ENCODE results near the gene KLF2. TPM values are rescaled to one million over a fixed set of nuclear protein-coding genes. Genes with fewer than 3 reads are reported as not detected.
"Not testable (repeated sequence)": the region's sequence is repeated elsewhere in the genome, so short reads cannot be mapped to it uniquely, and the experiment has no call there.

KLF2 gene
- 1 to 10 TPM; 3.4 to 6.7 TPM for total RNA-seq

- peaks cover 0 to 11% of the 10 kb centered on the region in 2 donors for H3K27me3 Mint-ChIP-seq
- peak; percentile 93 for DNase-seq (ENCODE audit: low spot score)
Measured at GRCh38 chr19:16324384-16325160, at the start of gene KLF2. Gene KLF2 (plus strand): TSS chr19:16324826. CDS start chr19:16324924, 98 bp downstream.

GRCh38 chr19:16280306-16280705 is 44.3 kb upstream of the KLF2 start:
- ATAC-seq (no peak), DNase-seq (ENCODE audit: low spot score) (no peak)
- Mint-ChIP-seq H3K27ac (no peak overlapping the region), H3K27me3 (peaks cover 14 to 17% of the 10 kb centered on the region in 2 donors), H3K36me3 (no peaks in the 10 kb centered on the region), H3K4me1 (ENCODE audit: low read depth in 2 of 2) (peaks cover 3 to 15% of the 10 kb centered on the region in 2 donors), H3K4me3 (no peak overlapping the region), H3K9me3 (no peaks in the 10 kb centered on the region)

More at GRCh38 chr19:16324384-16325160, at the start of gene KLF2:
- no peaks in the 10 kb centered on the region for H3K9me3 Mint-ChIP-seq
- peaks cover 26 to 28% of the 10 kb centered on the region in 2 donors for H3K4me1 Mint-ChIP-seq (ENCODE audit: low read depth in 2 of 2)
- no peaks in the 10 kb centered on the region for H3K36me3 Mint-ChIP-seq
- peak within 1 kb of the TSS; percentile 79 for H3K4me3 Mint-ChIP-seq
- peak; percentile 89 to 91 for ATAC-seq
- H3K27ac Mint-ChIP-seq: no peak within 1 kb of the TSS

GRCh38 chr19:16281743-16282142 is 42.9 kb upstream of the KLF2 start:
- H3K27ac Mint-ChIP-seq: no peak overlapping the region
- H3K4me1 Mint-ChIP-seq (ENCODE audit: low read depth in 2 of 2): peaks cover 5 to 18% of the 10 kb centered on the region in 2 donors
- no peaks in the 10 kb centered on the region for H3K9me3 Mint-ChIP-seq
- H3K4me3 Mint-ChIP-seq: no peak overlapping the region
- H3K36me3 Mint-ChIP-seq: no peaks in the 10 kb centered on the region
- ATAC-seq: no peak
- peaks cover 16 to 23% of the 10 kb centered on the region in 2 donors for H3K27me3 Mint-ChIP-seq
- DNase-seq (ENCODE audit: low spot score): no peak

- ATAC-seq: peak; percentile 46 to 59
- peaks cover 21 to 30% of the 10 kb centered on the region in 2 donors for H3K27me3 Mint-ChIP-seq
- peak overlapping the region in 1 of 2 donors; percentile 43 for H3K27ac Mint-ChIP-seq
- H3K4me3 Mint-ChIP-seq: peak overlapping the region; percentile 42
- peaks cover 7 to 23% of the 10 kb centered on the region in 2 donors for H3K4me1 Mint-ChIP-seq (ENCODE audit: low read depth in 2 of 2)
- DNase-seq (ENCODE audit: low spot score): no peak
- no peaks in the 10 kb centered on the region for H3K36me3 Mint-ChIP-seq
- no peaks in the 10 kb centered on the region for H3K9me3 Mint-ChIP-seq
Measured at GRCh38 chr19:16283210-16284061, 41.2 kb upstream of the KLF2 start.

- Mint-ChIP-seq H3K9me3 (no peaks in the 10 kb centered on the region), H3K27ac (peak overlapping the region in 1 of 2 donors; percentile 13), H3K4me1 (ENCODE audit: low read depth in 2 of 2) (peaks cover 7 to 23% of the 10 kb centered on the region in 2 donors), H3K4me3 (no peak overlapping the region), H3K36me3 (no peaks in the 10 kb centered on the region), H3K27me3 (peaks cover 21 to 30% of the 10 kb centered on the region in 2 donors)
- DNase-seq (ENCODE audit: low spot score) (no peak), ATAC-seq (no peak)
Measured at GRCh38 chr19:16284505-16284904, 40.1 kb upstream of the KLF2 start.

GRCh38 chr19:16285079-16285478 is 39.5 kb upstream of the KLF2 start:
- Mint-ChIP-seq H3K4me1 (ENCODE audit: low read depth in 2 of 2) (peaks cover 7 to 18% of the 10 kb centered on the region in 2 donors), H3K27me3 (peaks cover 19 to 30% of the 10 kb centered on the region in 2 donors)
- DNase-seq (ENCODE audit: low spot score); H3K27ac Mint-ChIP-seq; H3K4me3 Mint-ChIP-seq; H3K9me3 Mint-ChIP-seq; H3K36me3 Mint-ChIP-seq; ATAC-seq: not testable (repeated sequence)

- no peak overlapping the region for H3K27ac Mint-ChIP-seq
- H3K9me3 Mint-ChIP-seq: no peaks in the 10 kb centered on the region
- no peaks in the 10 kb centered on the region for H3K36me3 Mint-ChIP-seq
- ATAC-seq (no peak), DNase-seq (ENCODE audit: low spot score) (no peak)
- peaks cover 20 to 30% of the 10 kb centered on the region in 2 donors for H3K27me3 Mint-ChIP-seq
- H3K4me3 Mint-ChIP-seq: no peak overlapping the region
- peaks cover 7 to 18% of the 10 kb centered on the region in 2 donors for H3K4me1 Mint-ChIP-seq (ENCODE audit: low read depth in 2 of 2)
Measured at GRCh38 chr19:16285769-16286498, 38.7 kb upstream of the KLF2 start.

GRCh38 chr19:16288544-16288943 is 36.1 kb upstream of the KLF2 start:
- Mint-ChIP-seq H3K27ac (no peak overlapping the region), H3K9me3 (no peaks in the 10 kb centered on the region), H3K4me3 (no peak overlapping the region), H3K4me1 (ENCODE audit: low read depth in 2 of 2) (peaks cover 4 to 8% of the 10 kb centered on the region in 2 donors), H3K36me3 (no peaks in the 10 kb centered on the region), H3K27me3 (peaks cover 15 to 29% of the 10 kb centered on the region in 2 donors)
- DNase-seq (ENCODE audit: low spot score): no peak
- no peak for ATAC-seq

GRCh38 chr19:16289594-16289993 is 35.0 kb upstream of the KLF2 start:
- no peaks in the 10 kb centered on the region for H3K36me3 Mint-ChIP-seq
- DNase-seq (ENCODE audit: low spot score) (no peak), ATAC-seq (no peak)
- peaks cover 15 to 26% of the 10 kb centered on the region in 2 donors for H3K27me3 Mint-ChIP-seq
- H3K4me3 Mint-ChIP-seq: no peak overlapping the region
- peaks cover 4 to 8% of the 10 kb centered on the region in 2 donors for H3K4me1 Mint-ChIP-seq (ENCODE audit: low read depth in 2 of 2)
- no peaks in the 10 kb centered on the region for H3K9me3 Mint-ChIP-seq
- H3K27ac Mint-ChIP-seq: no peak overlapping the region

GRCh38 chr19:16290692-16291091 is 33.9 kb upstream of the KLF2 start:
- DNase-seq (ENCODE audit: low spot score): no peak
- Mint-ChIP-seq H3K27me3 (peaks cover 11 to 17% of the 10 kb centered on the region in 2 donors), H3K4me3 (no peak overlapping the region), H3K9me3 (no peaks in the 10 kb centered on the region), H3K4me1 (ENCODE audit: low read depth in 2 of 2) (peaks cover 4 to 8% of the 10 kb centered on the region in 2 donors), H3K36me3 (no peaks in the 10 kb centered on the region), H3K27ac (no peak overlapping the region)
- ATAC-seq: no peak

- Mint-ChIP-seq H3K36me3 (no peaks in the 10 kb centered on the region), H3K27ac (peak overlapping the region in 1 of 2 donors; percentile 22), H3K4me1 (ENCODE audit: low read depth in 2 of 2) (no peaks in the 10 kb centered on the region), H3K27me3 (peaks cover 4 to 5% of the 10 kb centered on the region in 2 donors), H3K9me3 (no peaks in the 10 kb centered on the region), H3K4me3 (no peak overlapping the region)
- no peak for DNase-seq (ENCODE audit: low spot score)
- no peak for ATAC-seq
Measured at GRCh38 chr19:16293118-16294091, 31.2 kb upstream of the KLF2 start.

- Mint-ChIP-seq H3K27ac (no peak overlapping the region), H3K4me1 (ENCODE audit: low read depth in 2 of 2) (no peaks in the 10 kb centered on the region), H3K36me3 (no peaks in the 10 kb centered on the region), H3K4me3 (no peak overlapping the region), H3K9me3 (no peaks in the 10 kb centered on the region), H3K27me3 (peaks cover 2 to 5% of the 10 kb centered on the region in 2 donors)
- ATAC-seq (no peak), DNase-seq (ENCODE audit: low spot score) (no peak)
Measured at GRCh38 chr19:16295057-16295456, 29.6 kb upstream of the KLF2 start.

Data from natural killer cell treated with Interleukin-12 subunit alpha and Interleukin-12 subunit beta and Interleukin-15 and Interleukin-18, amount 100 ng/mL, for 72 hours (primary cell).